ENCODE results near the gene CFAP141.

CFAP141 gene

GRCh38 chr1:154182344-154183045, 23.6 kb downstream of the CFAP141 start:
- TF ChIP-seq, protein P1, sequence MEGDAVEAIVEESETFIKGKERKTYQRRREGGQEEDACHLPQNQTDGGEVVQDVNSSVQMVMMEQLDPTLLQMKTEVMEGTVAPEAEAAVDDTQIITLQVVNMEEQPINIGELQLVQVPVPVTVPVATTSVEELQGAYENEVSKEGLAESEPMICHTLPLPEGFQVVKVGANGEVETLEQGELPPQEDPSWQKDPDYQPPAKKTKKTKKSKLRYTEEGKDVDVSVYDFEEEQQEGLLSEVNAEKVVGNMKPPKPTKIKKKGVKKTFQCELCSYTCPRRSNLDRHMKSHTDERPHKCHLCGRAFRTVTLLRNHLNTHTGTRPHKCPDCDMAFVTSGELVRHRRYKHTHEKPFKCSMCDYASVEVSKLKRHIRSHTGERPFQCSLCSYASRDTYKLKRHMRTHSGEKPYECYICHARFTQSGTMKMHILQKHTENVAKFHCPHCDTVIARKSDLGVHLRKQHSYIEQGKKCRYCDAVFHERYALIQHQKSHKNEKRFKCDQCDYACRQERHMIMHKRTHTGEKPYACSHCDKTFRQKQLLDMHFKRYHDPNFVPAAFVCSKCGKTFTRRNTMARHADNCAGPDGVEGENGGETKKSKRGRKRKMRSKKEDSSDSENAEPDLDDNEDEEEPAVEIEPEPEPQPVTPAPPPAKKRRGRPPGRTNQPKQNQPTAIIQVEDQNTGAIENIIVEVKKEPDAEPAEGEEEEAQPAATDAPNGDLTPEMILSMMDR (conservative IDR thresholded peaks at IDR 0.05; ENCODE audit: low read depth, low read length), result peak; percentile 10
- no peak for DNase-seq (ENCODE audit: low read depth)
- H3K4me3 ChIP-seq (ENCODE audit: low read depth, low read length), result peak overlapping the region; percentile 96

GRCh38 chr1:154181944-154182343, 24.2 kb downstream of the CFAP141 start:
- TF ChIP-seq, protein P1 (conservative IDR thresholded peaks at IDR 0.05; ENCODE audit: low read depth, low read length), result no peak
- peak; percentile 90 for DNase-seq (ENCODE audit: low read depth)

GRCh38 chr1:154179946-154180687, 26.0 kb downstream of the CFAP141 start:
- TF ChIP-seq, protein P1 (conservative IDR thresholded peaks at IDR 0.05; ENCODE audit: low read depth, low read length), result no peak
- DNase-seq (ENCODE audit: low read depth), result no peak
- no peak overlapping the region for H3K4me3 ChIP-seq (ENCODE audit: low read depth, low read length)

More at GRCh38 chr1:154181944-154182343, 24.2 kb downstream of the CFAP141 start:
- H3K4me3 ChIP-seq (ENCODE audit: low read depth, low read length), result peak overlapping the region; percentile 96

- H3K4me3 ChIP-seq (ENCODE audit: low read depth, low read length), result no peak overlapping the region
- TF ChIP-seq, protein P1 (conservative IDR thresholded peaks at IDR 0.05; ENCODE audit: low read depth, low read length), result no peak
- DNase-seq (ENCODE audit: low read depth), result no peak
These were observed 27.0 kb downstream of the CFAP141 start for GRCh38 chr1:154178911-154179811.

GRCh38 chr1:154178013-154178412, 28.1 kb downstream of the CFAP141 start:
- TF ChIP-seq, protein P1 (conservative IDR thresholded peaks at IDR 0.05; ENCODE audit: low read depth, low read length), result no peak
- no peak overlapping the region for H3K4me3 ChIP-seq (ENCODE audit: low read depth, low read length)
- DNase-seq (ENCODE audit: low read depth), result peak; percentile 31

DNA sequence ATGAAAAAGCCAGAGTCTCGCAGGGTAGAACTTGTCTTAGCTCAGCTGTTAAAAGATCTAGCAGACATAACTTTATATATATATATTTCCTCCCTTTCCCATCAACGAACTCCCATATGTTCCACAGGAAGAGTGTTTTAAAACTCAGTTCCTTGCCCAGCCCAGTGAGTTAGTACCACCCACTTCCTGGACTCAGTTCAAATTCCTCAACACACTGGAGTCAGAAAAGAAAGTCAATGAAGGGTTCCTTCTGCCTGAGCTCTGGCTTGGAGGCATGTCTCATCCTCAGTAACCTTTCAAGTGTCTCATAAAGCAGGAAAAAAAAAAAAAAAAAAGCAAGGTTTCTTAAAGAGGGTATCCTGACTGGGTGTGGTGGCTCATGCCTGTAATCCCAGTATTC, 29.8 kb downstream of the CFAP141 start:
- no peak overlapping the region for H3K4me3 ChIP-seq (ENCODE audit: low read depth, low read length)
- peak; percentile 87 for DNase-seq (ENCODE audit: low read depth)
- TF ChIP-seq, protein P1 (conservative IDR thresholded peaks at IDR 0.05; ENCODE audit: low read depth, low read length), result no peak

All from choroid plexus epithelial cell (primary cell).